ENCODE results near the gene IRF2BP2.
A peak's percentile ranks its signal among the peaks of the same experiment; 100 is the strongest.

IRF2BP2 gene

DNA sequence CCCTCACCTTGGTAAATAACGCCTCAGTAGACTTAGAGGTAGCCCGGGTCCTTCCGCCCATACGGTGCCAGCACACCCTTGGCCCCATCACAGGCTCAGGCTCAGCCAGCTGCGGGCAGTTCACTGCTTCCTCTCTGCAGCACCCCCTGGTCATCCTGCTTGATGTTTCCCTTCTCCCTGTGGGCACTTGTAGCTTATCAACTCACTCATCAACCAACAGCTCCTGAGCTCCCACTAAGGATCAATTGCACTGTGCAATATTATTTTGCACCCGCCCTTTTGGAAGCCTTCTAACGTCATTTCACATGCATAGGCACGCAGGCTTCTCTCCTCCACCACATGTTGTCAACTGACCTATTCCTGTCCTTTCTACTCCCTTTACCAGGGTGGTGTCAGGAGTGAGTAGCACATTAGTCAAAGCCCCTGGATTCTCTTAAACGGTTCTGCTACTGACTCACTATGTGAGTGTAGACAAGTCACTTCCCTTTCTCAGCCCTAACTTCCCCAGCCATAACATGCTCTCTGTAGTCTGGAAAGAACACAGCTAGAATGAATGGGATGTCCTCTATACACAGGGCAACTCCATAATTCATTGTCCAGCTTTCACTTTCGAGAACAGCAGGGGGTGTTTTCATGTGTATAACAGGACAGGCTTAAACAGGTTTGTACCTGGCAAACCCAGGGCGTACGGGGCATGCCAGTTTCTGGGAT lies 47.1 kb upstream of the IRF2BP2 start:
- TF ChIP-seq, protein P1, sequence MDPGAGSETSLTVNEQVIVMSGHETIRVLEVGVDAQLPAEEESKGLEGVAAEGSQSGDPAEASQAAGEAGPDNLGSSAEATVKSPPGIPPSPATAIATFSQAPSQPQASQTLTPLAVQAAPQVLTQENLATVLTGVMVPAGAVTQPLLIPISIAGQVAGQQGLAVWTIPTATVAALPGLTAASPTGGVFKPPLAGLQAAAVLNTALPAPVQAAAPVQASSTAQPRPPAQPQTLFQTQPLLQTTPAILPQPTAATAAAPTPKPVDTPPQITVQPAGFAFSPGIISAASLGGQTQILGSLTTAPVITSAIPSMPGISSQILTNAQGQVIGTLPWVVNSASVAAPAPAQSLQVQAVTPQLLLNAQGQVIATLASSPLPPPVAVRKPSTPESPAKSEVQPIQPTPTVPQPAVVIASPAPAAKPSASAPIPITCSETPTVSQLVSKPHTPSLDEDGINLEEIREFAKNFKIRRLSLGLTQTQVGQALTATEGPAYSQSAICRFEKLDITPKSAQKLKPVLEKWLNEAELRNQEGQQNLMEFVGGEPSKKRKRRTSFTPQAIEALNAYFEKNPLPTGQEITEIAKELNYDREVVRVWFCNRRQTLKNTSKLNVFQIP (CRISPR knock-in tag; IDR thresholded peaks at IDR 0.05; ENCODE audit: borderline replicate concordance, low read depth), result no peak
- no peak for TF ChIP-seq PPARA (CRISPR knock-in tag; IDR thresholded peaks at IDR 0.05; ENCODE audit: borderline replicate concordance)
- no peak for TF ChIP-seq ARNTL (CRISPR knock-in tag; IDR thresholded peaks at IDR 0.05; ENCODE audit: borderline replicate concordance, low read depth)
- no peak for TF ChIP-seq ESRRG (CRISPR knock-in tag; IDR thresholded peaks at IDR 0.05)
- TF ChIP-seq GLIS3 (CRISPR knock-in tag; IDR thresholded peaks at IDR 0.05), result no peak
- TF ChIP-seq RARB (CRISPR knock-in tag; IDR thresholded peaks at IDR 0.05), result 0 out of 2 replicates have a peak, but pooled peaks have one; percentile 15
- peak; percentile 72; the same call in 1 of the 2 replicates for TF ChIP-seq ZC3H10 (CRISPR knock-in tag; IDR thresholded peaks at IDR 0.05)
- TF ChIP-seq TCF4 (CRISPR knock-in tag; IDR thresholded peaks at IDR 0.05; ENCODE audit: borderline replicate concordance), result no peak
- no peak for TF ChIP-seq ZNF70 (CRISPR knock-in tag; IDR thresholded peaks at IDR 0.05)
- TF ChIP-seq, protein P2, sequence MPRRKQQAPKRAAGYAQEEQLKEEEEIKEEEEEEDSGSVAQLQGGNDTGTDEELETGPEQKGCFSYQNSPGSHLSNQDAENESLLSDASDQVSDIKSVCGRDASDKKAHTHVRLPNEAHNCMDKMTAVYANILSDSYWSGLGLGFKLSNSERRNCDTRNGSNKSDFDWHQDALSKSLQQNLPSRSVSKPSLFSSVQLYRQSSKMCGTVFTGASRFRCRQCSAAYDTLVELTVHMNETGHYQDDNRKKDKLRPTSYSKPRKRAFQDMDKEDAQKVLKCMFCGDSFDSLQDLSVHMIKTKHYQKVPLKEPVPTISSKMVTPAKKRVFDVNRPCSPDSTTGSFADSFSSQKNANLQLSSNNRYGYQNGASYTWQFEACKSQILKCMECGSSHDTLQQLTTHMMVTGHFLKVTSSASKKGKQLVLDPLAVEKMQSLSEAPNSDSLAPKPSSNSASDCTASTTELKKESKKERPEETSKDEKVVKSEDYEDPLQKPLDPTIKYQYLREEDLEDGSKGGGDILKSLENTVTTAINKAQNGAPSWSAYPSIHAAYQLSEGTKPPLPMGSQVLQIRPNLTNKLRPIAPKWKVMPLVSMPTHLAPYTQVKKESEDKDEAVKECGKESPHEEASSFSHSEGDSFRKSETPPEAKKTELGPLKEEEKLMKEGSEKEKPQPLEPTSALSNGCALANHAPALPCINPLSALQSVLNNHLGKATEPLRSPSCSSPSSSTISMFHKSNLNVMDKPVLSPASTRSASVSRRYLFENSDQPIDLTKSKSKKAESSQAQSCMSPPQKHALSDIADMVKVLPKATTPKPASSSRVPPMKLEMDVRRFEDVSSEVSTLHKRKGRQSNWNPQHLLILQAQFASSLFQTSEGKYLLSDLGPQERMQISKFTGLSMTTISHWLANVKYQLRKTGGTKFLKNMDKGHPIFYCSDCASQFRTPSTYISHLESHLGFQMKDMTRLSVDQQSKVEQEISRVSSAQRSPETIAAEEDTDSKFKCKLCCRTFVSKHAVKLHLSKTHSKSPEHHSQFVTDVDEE (CRISPR knock-in tag; IDR thresholded peaks at IDR 0.05), result no peak
- no peak for TF ChIP-seq SNAI2 (CRISPR knock-in tag; IDR thresholded peaks at IDR 0.05)
- no peak for TF ChIP-seq ISL1 (CRISPR knock-in tag; IDR thresholded peaks at IDR 0.05)
- no peak for TF ChIP-seq ZNF565 (CRISPR knock-in tag; conservative IDR thresholded peaks at IDR 0.05; ENCODE audit: low read depth)
- TF ChIP-seq BACH2 (CRISPR knock-in tag; IDR thresholded peaks at IDR 0.05; ENCODE audit: borderline replicate concordance), result no peak
- no peak for TF ChIP-seq ZNF8 (CRISPR knock-in tag; IDR thresholded peaks at IDR 0.05)
- TF ChIP-seq CSDC2 (CRISPR knock-in tag; IDR thresholded peaks at IDR 0.05), result no peak
- TF ChIP-seq ZFP3 (CRISPR knock-in tag; IDR thresholded peaks at IDR 0.05), result no peak
- ATAC-seq, result peak; percentile 74

DNA sequence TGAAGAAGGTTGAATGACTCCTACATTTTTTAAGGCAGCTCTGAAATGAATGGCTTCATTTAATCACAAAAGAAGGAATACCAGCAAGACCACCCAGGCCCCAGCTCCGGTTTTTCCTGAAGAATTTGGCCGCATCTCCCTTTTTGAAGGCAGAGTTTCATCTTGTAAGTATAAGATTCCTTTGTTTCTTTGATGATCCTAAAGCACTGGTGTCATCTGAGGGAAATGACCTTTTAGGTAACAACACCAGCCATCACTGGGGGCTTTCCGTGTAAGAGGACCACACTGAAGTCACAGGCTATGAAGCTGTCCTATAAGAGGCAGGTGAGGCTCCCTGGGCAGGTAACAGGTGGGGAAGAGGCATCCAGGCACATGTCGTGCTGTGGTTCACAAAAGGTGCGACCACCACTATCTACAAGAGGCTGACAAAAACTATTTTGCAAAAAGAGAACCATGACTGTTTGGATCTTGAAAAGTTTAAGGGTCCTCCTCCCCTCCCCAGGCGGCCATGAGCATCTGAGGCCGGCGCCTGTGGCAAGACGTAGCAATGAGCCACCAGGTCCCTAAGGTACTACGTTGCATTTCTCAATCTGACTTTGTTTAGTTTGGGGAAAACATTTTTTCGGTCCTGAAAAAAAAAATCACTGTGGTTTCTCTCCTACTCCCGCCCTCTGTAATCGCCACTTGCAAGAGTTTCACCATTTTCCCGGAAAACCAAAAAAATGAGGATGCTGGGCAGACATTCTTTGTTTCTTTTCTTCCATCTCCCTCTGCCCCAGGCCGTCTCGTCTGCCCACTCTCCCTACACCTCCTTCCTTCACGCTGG lies 46.3 kb upstream of the IRF2BP2 start:
- TF ChIP-seq SNAI2 (CRISPR knock-in tag; IDR thresholded peaks at IDR 0.05) (no peak), RARB (CRISPR knock-in tag; IDR thresholded peaks at IDR 0.05) (no peak), GLIS3 (CRISPR knock-in tag; IDR thresholded peaks at IDR 0.05) (no peak), PPARA (CRISPR knock-in tag; IDR thresholded peaks at IDR 0.05; ENCODE audit: borderline replicate concordance) (no peak), TCF4 (CRISPR knock-in tag; IDR thresholded peaks at IDR 0.05; ENCODE audit: borderline replicate concordance) (no peak), ESRRG (CRISPR knock-in tag; IDR thresholded peaks at IDR 0.05) (no peak), OSR1 (CRISPR knock-in tag; IDR thresholded peaks at IDR 0.05) (no peak), ZNF8 (CRISPR knock-in tag; IDR thresholded peaks at IDR 0.05) (no peak), ZFP30 (CRISPR knock-in tag; IDR thresholded peaks at IDR 0.05) (no peak), ARNTL (CRISPR knock-in tag; IDR thresholded peaks at IDR 0.05; ENCODE audit: borderline replicate concordance, low read depth) (no peak), ZC3H10 (CRISPR knock-in tag; IDR thresholded peaks at IDR 0.05) (no peak), ISL1 (CRISPR knock-in tag; IDR thresholded peaks at IDR 0.05) (no peak), ZNF70 (CRISPR knock-in tag; IDR thresholded peaks at IDR 0.05) (no peak), CSDC2 (CRISPR knock-in tag; IDR thresholded peaks at IDR 0.05) (no peak)
- TF ChIP-seq, protein P1 (CRISPR knock-in tag; IDR thresholded peaks at IDR 0.05; ENCODE audit: borderline replicate concordance, low read depth), result no peak
- TF ChIP-seq, protein P2 (CRISPR knock-in tag; IDR thresholded peaks at IDR 0.05), result no peak
- TF ChIP-seq, protein P3, sequence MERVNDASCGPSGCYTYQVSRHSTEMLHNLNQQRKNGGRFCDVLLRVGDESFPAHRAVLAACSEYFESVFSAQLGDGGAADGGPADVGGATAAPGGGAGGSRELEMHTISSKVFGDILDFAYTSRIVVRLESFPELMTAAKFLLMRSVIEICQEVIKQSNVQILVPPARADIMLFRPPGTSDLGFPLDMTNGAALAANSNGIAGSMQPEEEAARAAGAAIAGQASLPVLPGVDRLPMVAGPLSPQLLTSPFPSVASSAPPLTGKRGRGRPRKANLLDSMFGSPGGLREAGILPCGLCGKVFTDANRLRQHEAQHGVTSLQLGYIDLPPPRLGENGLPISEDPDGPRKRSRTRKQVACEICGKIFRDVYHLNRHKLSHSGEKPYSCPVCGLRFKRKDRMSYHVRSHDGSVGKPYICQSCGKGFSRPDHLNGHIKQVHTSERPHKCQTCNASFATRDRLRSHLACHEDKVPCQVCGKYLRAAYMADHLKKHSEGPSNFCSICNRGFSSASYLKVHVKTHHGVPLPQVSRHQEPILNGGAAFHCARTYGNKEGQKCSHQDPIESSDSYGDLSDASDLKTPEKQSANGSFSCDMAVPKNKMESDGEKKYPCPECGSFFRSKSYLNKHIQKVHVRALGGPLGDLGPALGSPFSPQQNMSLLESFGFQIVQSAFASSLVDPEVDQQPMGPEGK (CRISPR knock-in tag; IDR thresholded peaks at IDR 0.05; ENCODE audit: borderline replicate concordance), result no peak
- no peak for ATAC-seq

Data from SK-N-SH treated with all-trans-retinoic acid at 6 μM for 48 hours (cell line).